ENCODE results near the gene HCST. TPM values are rescaled to one million over a fixed set of nuclear protein-coding genes. Genes with fewer than 3 reads are reported as not detected.

Gene HCST
- total RNA-seq, 4 donors from 2014 or later = 2.9 to 72.6 (median 4.7) TPM; not detected in 1

- no peak for TF ChIP-seq CTCF (IDR thresholded peaks at IDR 0.05; ENCODE audit: low read depth)
Observed at GRCh38 chr19:35921012-35921411, 18.7 kb downstream of the HCST start.

GRCh38 chr19:35925501-35925900 lies 23.2 kb downstream of the HCST start:
- no peak for TF ChIP-seq CTCF (IDR thresholded peaks at IDR 0.05; ENCODE audit: low read depth)

- no peak for TF ChIP-seq CTCF (IDR thresholded peaks at IDR 0.05; ENCODE audit: low read depth)
Observed at GRCh38 chr19:35928507-35928906, 26.2 kb downstream of the HCST start.

GRCh38 chr19:35929876-35930275 lies 27.5 kb downstream of the HCST start:
- TF ChIP-seq CTCF (IDR thresholded peaks at IDR 0.05; ENCODE audit: low read depth) = no peak

- TF ChIP-seq CTCF (IDR thresholded peaks at IDR 0.05; ENCODE audit: low read depth) = no peak
Observed at GRCh38 chr19:35931161-35931873, 29.0 kb downstream of the HCST start.

GRCh38 chr19:35931874-35932202 lies 29.5 kb downstream of the HCST start:
- TF ChIP-seq CTCF (IDR thresholded peaks at IDR 0.05; ENCODE audit: low read depth) = no peak

GRCh38 chr19:35932291-35932936 lies 30.1 kb downstream of the HCST start:
- TF ChIP-seq CTCF (IDR thresholded peaks at IDR 0.05; ENCODE audit: low read depth) = no peak
